ENCODE data around the gene RASAL2. TPM values are rescaled to one million over a fixed set of nuclear protein-coding genes. Genes with fewer than 3 reads are reported as not detected.

RASAL2 gene
- total RNA-seq, 1 experiment from 2014 or later = 32.4 TPM

GRCh38 chr1:178450871-178451270 lies 357.0 kb downstream of the RASAL2 start:
- Mint-ChIP-seq H3K27me3 (ENCODE audit: unreplicated experiment) (no peaks in the 10 kb centered on the region), H3K4me1 (ENCODE audit: low read depth, unreplicated experiment) (no peaks in the 10 kb centered on the region), H3K9me3 (ENCODE audit: low read depth, unreplicated experiment) (no peaks in the 10 kb centered on the region), H3K36me3 (ENCODE audit: insufficient read depth, unreplicated experiment) (no peaks in the 10 kb centered on the region), H3K4me3 (ENCODE audit: low read depth, unreplicated experiment) (no peak overlapping the region), H3K27ac (ENCODE audit: unreplicated experiment) (no peak overlapping the region)
- intact Hi-C loops (cut with micrococcal nuclease; ENCODE audit: unreplicated experiment) = no loop called here
- no peak for DNase-seq
- no peak for TF ChIP-seq CTCF (IDR thresholded peaks at IDR 0.05; ENCODE audit: unreplicated experiment)
- BruUV-seq (replicated peaks) = no TSS peak
- CTCF ChIA-PET = no interaction called here

GRCh38 chr1:178451529-178451928 lies 357.6 kb downstream of the RASAL2 start:
- TF ChIP-seq CTCF (IDR thresholded peaks at IDR 0.05; ENCODE audit: unreplicated experiment) = no peak
- CTCF ChIA-PET = no interaction called here
- Mint-ChIP-seq H3K4me1 (ENCODE audit: low read depth, unreplicated experiment) (no peaks in the 10 kb centered on the region), H3K4me3 (ENCODE audit: low read depth, unreplicated experiment) (no peak overlapping the region), H3K27me3 (ENCODE audit: unreplicated experiment) (no peaks in the 10 kb centered on the region), H3K27ac (ENCODE audit: unreplicated experiment) (no peak overlapping the region), H3K36me3 (ENCODE audit: insufficient read depth, unreplicated experiment) (no peaks in the 10 kb centered on the region), H3K9me3 (ENCODE audit: low read depth, unreplicated experiment) (no peaks in the 10 kb centered on the region)
- no TSS peak for BruUV-seq (replicated peaks)
- intact Hi-C loops (cut with micrococcal nuclease; ENCODE audit: unreplicated experiment) = no loop called here
- DNase-seq = no peak

GRCh38 chr1:178452013-178452412 lies 358.1 kb downstream of the RASAL2 start:
- H3K4me1 Mint-ChIP-seq (ENCODE audit: low read depth, unreplicated experiment) = no peaks in the 10 kb centered on the region
- intact Hi-C loops (cut with micrococcal nuclease; ENCODE audit: unreplicated experiment) = no loop called here
- H3K36me3 Mint-ChIP-seq (ENCODE audit: insufficient read depth, unreplicated experiment) = no peaks in the 10 kb centered on the region
- no peak for DNase-seq
- H3K27ac Mint-ChIP-seq (ENCODE audit: unreplicated experiment) = no peak overlapping the region
- H3K4me3 Mint-ChIP-seq (ENCODE audit: low read depth, unreplicated experiment) = no peak overlapping the region
- H3K27me3 Mint-ChIP-seq (ENCODE audit: unreplicated experiment) = no peaks in the 10 kb centered on the region
- no TSS peak for BruUV-seq (replicated peaks)
- TF ChIP-seq CTCF (IDR thresholded peaks at IDR 0.05; ENCODE audit: unreplicated experiment) = no peak
- CTCF ChIA-PET = no interaction called here
- no peaks in the 10 kb centered on the region for H3K9me3 Mint-ChIP-seq (ENCODE audit: low read depth, unreplicated experiment)

GRCh38 chr1:178456472-178456871 lies 362.6 kb downstream of the RASAL2 start:
- Mint-ChIP-seq H3K4me3 (ENCODE audit: low read depth, unreplicated experiment) (no peak overlapping the region), H3K27ac (ENCODE audit: unreplicated experiment) (no peak overlapping the region), H3K9me3 (ENCODE audit: low read depth, unreplicated experiment) (no peaks in the 10 kb centered on the region), H3K27me3 (ENCODE audit: unreplicated experiment) (no peaks in the 10 kb centered on the region), H3K36me3 (ENCODE audit: insufficient read depth, unreplicated experiment) (no peaks in the 10 kb centered on the region), H3K4me1 (ENCODE audit: low read depth, unreplicated experiment) (peaks cover 5% of the 10 kb centered on the region)
- CTCF ChIA-PET = no interaction called here
- intact Hi-C loops (cut with micrococcal nuclease; ENCODE audit: unreplicated experiment) = no loop called here
- DNase-seq = no peak
- TF ChIP-seq CTCF (IDR thresholded peaks at IDR 0.05; ENCODE audit: unreplicated experiment) = no peak
- BruUV-seq (replicated peaks) = no TSS peak

- intact Hi-C loops (cut with micrococcal nuclease; ENCODE audit: unreplicated experiment) = no loop called here
- H3K9me3 Mint-ChIP-seq (ENCODE audit: low read depth, unreplicated experiment) = no peaks in the 10 kb centered on the region
- no peak for DNase-seq
- H3K36me3 Mint-ChIP-seq (ENCODE audit: insufficient read depth, unreplicated experiment) = no peaks in the 10 kb centered on the region
- no TSS peak for BruUV-seq (replicated peaks)
- H3K4me3 Mint-ChIP-seq (ENCODE audit: low read depth, unreplicated experiment) = no peak overlapping the region
- TF ChIP-seq CTCF (IDR thresholded peaks at IDR 0.05; ENCODE audit: unreplicated experiment) = no peak
- CTCF ChIA-PET = no interaction called here
- peaks cover 9% of the 10 kb centered on the region for H3K4me1 Mint-ChIP-seq (ENCODE audit: low read depth, unreplicated experiment)
- no peaks in the 10 kb centered on the region for H3K27me3 Mint-ChIP-seq (ENCODE audit: unreplicated experiment)
- no peak overlapping the region for H3K27ac Mint-ChIP-seq (ENCODE audit: unreplicated experiment)
These were observed 363.7 kb downstream of the RASAL2 start for GRCh38 chr1:178457651-178458050.
